Testis (tissue), 5 donors: ENCODE measurements around the gene REM2. TPM values are rescaled to one million over a fixed set of nuclear protein-coding genes. Genes with fewer than 3 reads are reported as not detected.

Source experiments
- DNase-seq: peaks from one replicate; pipeline ENCODE4 v3.0.0-alpha.2; 2019
- H3K27ac ChIP-seq, 2 donors: fragments of 200-600 bp; sonication (generic); one replicate each; pipeline ENCODE4 v1.5.1; 2019
- H3K27me3 ChIP-seq: fragments of 200-600 bp; sonication (generic); one replicate; pipeline ENCODE4 v1.5.1; 2019
- H3K36me3 ChIP-seq: fragments of 200-600 bp; sonication (generic); one replicate; pipeline ENCODE4 v1.5.1; 2017; ENCODE audit warnings: low read depth; ENCODE audit errors: missing control alignments
- H3K4me1 ChIP-seq: fragments of 200-600 bp; sonication (generic); one replicate; pipeline ENCODE4 v1.5.1; 2019
- H3K4me3 ChIP-seq, 2 donors: fragments of 200-600 bp; sonication (generic); one replicate each; pipeline ENCODE4 v1.5.1; 2017 to 2019
- H3K9me3 ChIP-seq: fragments of 200-600 bp; sonication (generic); one replicate; pipeline ENCODE4 v1.5.1; 2017
- POLR2A ChIP-seq: fragments of 450-650 bp; IDR thresholded peaks from one replicate; pipeline ENCODE4 v1.6.1; 2017; ENCODE audit warnings: antibody characterized with exemption, mild to moderate bottlenecking, moderate library complexity
- WGBS, 2 donors: methylation state at CpG; one replicate each; pipeline ENCODE4 v1.1.5; 2018; 5-methylcytosine and 5-hydroxymethylcytosine counted together
- intact Hi-C: fragments of 100-400 bp; cut with DNase I; formaldehyde crosslinking; loops from one replicate; pipeline ENCODE4 v1.15.1; 2023; ENCODE audit warnings: low total_unique reads
- long read RNA-seq, 2 donors: transcript quantifications; one replicate each; lab custom pipeline, GENCODE V29; 2026
- polyA plus RNA-seq: library from polyadenylated mRNA; stranded (reverse); fragments of 350-450 nt; fragmentation: Illumina TruSeq; extraction: RNeasy Lipid Tissue Mini Kit (QIAGEN cat#74804); gene quantifications from one replicate; pipeline ENCODE4 v1.2.3, GENCODE V29; 2014; ENCODE audit warnings: low read depth, low replicate concordance; ENCODE audit not compliant: insufficient read depth
- total RNA-seq, 2 donors: library from RNA; depleted of rRNA; stranded (reverse); fragments of >200 nt; gene quantifications; one replicate each; pipeline ENCODE4 v1.2.3, GENCODE V29; 2016
- TF ChIP-seq, protein P1 (sequence below), 3 experiments: fragments of 450-650 bp in 2 of 3; fragments of 200-600 bp in 1 of 3; sonication (generic) in 1 of 3; IDR thresholded peaks; one replicate each; pipeline ENCODE4 v1.5.1; 2016 to 2019; ENCODE audit warnings: antibody characterized with exemption in 3 of 3, mild to moderate bottlenecking in 2 of 3, moderate library complexity in 1 of 3

The REM2 gene, protein sequence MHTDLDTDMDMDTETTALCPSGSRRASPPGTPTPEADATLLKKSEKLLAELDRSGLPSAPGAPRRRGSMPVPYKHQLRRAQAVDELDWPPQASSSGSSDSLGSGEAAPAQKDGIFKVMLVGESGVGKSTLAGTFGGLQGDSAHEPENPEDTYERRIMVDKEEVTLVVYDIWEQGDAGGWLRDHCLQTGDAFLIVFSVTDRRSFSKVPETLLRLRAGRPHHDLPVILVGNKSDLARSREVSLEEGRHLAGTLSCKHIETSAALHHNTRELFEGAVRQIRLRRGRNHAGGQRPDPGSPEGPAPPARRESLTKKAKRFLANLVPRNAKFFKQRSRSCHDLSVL
- total RNA-seq: 1 to 10 TPM; 2.9 to 4.8 TPM
- 2.4 TPM for polyA plus RNA-seq
- long read RNA-seq, donor 1: 0 reads
- long read RNA-seq, donor 2: 0 reads

DNA sequence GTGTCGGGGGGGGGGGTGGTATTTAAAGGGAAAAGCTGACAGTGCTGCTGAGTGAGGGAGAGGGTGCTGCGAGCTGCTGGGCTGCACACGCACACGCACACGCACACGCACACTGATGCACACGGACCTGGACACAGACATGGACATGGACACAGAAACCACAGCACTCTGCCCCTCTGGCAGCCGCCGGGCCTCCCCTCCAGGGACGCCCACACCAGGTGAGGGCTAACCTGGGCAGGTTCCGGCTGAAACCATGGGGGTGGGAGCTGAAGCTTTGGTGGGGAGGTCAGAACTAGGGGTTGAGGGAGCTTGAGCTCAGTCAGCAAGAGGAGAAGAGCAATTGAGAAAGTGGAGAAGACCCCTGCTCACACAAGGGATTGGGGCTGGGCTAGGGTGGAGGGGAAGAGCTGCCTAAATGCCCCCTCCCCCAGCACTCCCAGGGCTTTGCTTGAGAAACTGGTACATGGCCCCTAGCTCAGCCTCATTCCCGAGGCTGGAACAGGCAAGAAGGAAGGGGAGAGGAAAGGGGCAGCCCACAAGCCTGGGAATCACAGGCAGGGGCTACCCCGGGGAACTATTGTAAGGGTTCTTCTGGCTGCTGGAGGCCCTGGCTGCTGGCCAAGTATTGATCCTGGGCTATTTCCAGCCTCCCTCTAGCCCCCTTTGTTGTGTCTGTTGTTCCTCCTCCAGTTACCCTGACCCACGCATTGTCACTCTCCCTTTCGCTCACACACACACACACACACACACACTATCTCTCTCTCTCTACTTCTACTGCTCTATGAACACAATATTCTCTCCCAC lies at the start of gene REM2:
Gene REM2, plus strand, starts transcription at position 50 of the 804 bp plus-strand sequence. Its CDS starts 66 bp downstream, at position 116.
- H3K36me3 ChIP-seq: no peaks in the 10 kb centered on the region
- no peak for DNase-seq
- no peak within 1 kb of the TSS for H3K27ac ChIP-seq
- no peak within 1 kb of the TSS for H3K4me3 ChIP-seq
- TF ChIP-seq, protein P1, sequence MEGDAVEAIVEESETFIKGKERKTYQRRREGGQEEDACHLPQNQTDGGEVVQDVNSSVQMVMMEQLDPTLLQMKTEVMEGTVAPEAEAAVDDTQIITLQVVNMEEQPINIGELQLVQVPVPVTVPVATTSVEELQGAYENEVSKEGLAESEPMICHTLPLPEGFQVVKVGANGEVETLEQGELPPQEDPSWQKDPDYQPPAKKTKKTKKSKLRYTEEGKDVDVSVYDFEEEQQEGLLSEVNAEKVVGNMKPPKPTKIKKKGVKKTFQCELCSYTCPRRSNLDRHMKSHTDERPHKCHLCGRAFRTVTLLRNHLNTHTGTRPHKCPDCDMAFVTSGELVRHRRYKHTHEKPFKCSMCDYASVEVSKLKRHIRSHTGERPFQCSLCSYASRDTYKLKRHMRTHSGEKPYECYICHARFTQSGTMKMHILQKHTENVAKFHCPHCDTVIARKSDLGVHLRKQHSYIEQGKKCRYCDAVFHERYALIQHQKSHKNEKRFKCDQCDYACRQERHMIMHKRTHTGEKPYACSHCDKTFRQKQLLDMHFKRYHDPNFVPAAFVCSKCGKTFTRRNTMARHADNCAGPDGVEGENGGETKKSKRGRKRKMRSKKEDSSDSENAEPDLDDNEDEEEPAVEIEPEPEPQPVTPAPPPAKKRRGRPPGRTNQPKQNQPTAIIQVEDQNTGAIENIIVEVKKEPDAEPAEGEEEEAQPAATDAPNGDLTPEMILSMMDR (IDR thresholded peaks at IDR 0.05): no peak
- no peak for TF ChIP-seq POLR2A
- no peaks in the 10 kb centered on the region for H3K27me3 ChIP-seq
- intact Hi-C loops: no loop called here
- H3K4me1 ChIP-seq: peaks cover 15% of the 10 kb centered on the region
- WGBS, 2 donors: 35 to 40% methylated on average over 14 to 15 of the region's 15 CpGs
- H3K9me3 ChIP-seq: no peaks in the 10 kb centered on the region

GRCh38 chr14:22835505-22835904 lies 47.5 kb upstream of the REM2 start:
- no peaks in the 10 kb centered on the region for H3K36me3 ChIP-seq
- H3K4me3 ChIP-seq: no peak overlapping the region
- H3K4me1 ChIP-seq: peaks cover 9% of the 10 kb centered on the region
- no peak for TF ChIP-seq POLR2A
- TF ChIP-seq, protein P1 (IDR thresholded peaks at IDR 0.05): no peak
- H3K9me3 ChIP-seq: no peaks in the 10 kb centered on the region
- no peaks in the 10 kb centered on the region for H3K27me3 ChIP-seq
- 79 to 84% methylated on average over 3 of the region's 3 CpGs for WGBS, 2 donors
- intact Hi-C loops: no loop called here
- no peak for DNase-seq
- H3K27ac ChIP-seq: no peak overlapping the region

GRCh38 chr14:22836301-22837113 lies 46.5 kb upstream of the REM2 start, which contains the start of gene MMP14:
Gene MMP14, plus strand, starts transcription at chr14:22836585. Its CDS starts 233 bp downstream, at chr14:22836818.
- H3K27ac ChIP-seq: peak within 1 kb of the TSS; percentile 95
- intact Hi-C loops: no loop called here
- peaks cover 7% of the 10 kb centered on the region for H3K4me1 ChIP-seq
- WGBS, 2 donors: 0 to 2% methylated on average over 45 of the region's 46 CpGs
- peak within 1 kb of the TSS; percentile 69 to 92 for H3K4me3 ChIP-seq
- H3K36me3 ChIP-seq: no peaks in the 10 kb centered on the region
- TF ChIP-seq POLR2A: peak; percentile 28
- TF ChIP-seq, protein P1 (IDR thresholded peaks at IDR 0.05): peak; percentile 13 to 36 (median 22)
- H3K27me3 ChIP-seq: no peaks in the 10 kb centered on the region
- H3K9me3 ChIP-seq: no peaks in the 10 kb centered on the region
- peak; percentile 79 for DNase-seq

- Histone ChIP-seq H3K27me3 (no peaks in the 10 kb centered on the region), H3K9me3 (no peaks in the 10 kb centered on the region), H3K4me3 (peak overlapping the region; percentile 69 to 92), H3K27ac (peak overlapping the region; percentile 95), H3K36me3 (no peaks in the 10 kb centered on the region), H3K4me1 (peaks cover 7% of the 10 kb centered on the region)
- DNase-seq: peak; percentile 64
- 0 to 1% methylated on average over 37 to 57 of the region's 57 CpGs for WGBS, 2 donors
- no peak for TF ChIP-seq POLR2A
- TF ChIP-seq, protein P1 (IDR thresholded peaks at IDR 0.05): no peak
- intact Hi-C loops: no loop called here
Measured at GRCh38 chr14:22837114-22837749, 45.8 kb upstream of the REM2 start.
